ENCODE measurements around the gene COL1A1.

GRCh38 chr17:50225701-50226240 lies 24.3 kb upstream of the COL1A1 start:
- TF ChIP-seq POLR2A (IDR thresholded peaks at IDR 0.05) (no peak), CTCF (IDR thresholded peaks at IDR 0.05) (no peak)

Measured in body of pancreas (tissue), 4 donors.